H1 (cell line): Measurements from ENCODE around the gene AICDA. TPM values are rescaled to one million over a fixed set of nuclear protein-coding genes. Genes with fewer than 3 reads are reported as not detected.

Source experiments
- BRCA1 ChIP-seq: IDR thresholded peaks from 2 replicates; pipeline ENCODE4 v1.6.1; 2012; ENCODE audit warnings: low read depth, low read length, improper control_type of control experiment
- CHD1 ChIP-seq: IDR thresholded peaks from 2 replicates; pipeline ENCODE4 v1.6.1; 2012; ENCODE audit warnings: low read depth, low read length, improper control_type of control experiment
- EP300 ChIP-seq, 2 experiments: IDR thresholded peaks; 1 replicate in 1 of 2; 2 replicates in 1 of 2; pipeline ENCODE4 v1.6.1; 2011 to 2012; ENCODE audit warnings: low read depth in 2 of 2, low read length in 2 of 2, mild to moderate bottlenecking in 2 of 2, borderline replicate concordance in 1 of 2, inconsistent platforms in 1 of 2, moderate library complexity in 1 of 2
- SAP30 ChIP-seq: fragments of 300-600 bp; sonication (generic); IDR thresholded peaks from 2 replicates; pipeline ENCODE4 v1.7.1; 2012; ENCODE audit warnings: low read length, moderate library complexity, mild to moderate bottlenecking, inconsistent platforms; ENCODE audit not compliant: insufficient read depth, insufficient replicate concordance
- polyA plus RNA-seq, 7 experiments: library from polyadenylated mRNA; depleted of rRNA in 3 of 7; stranded (reverse) in 5 of 7; unstranded in 2 of 7; fragments of >200 nt in 5 of 7; fragments of 200-250 nt in 2 of 7; gene quantifications; 1 replicate in 5 of 7; 2 replicates in 1 of 7; 4 replicates in 1 of 7; pipeline versions ENCODE4 v1.2.1 to v1.2.3, GENCODE V29; 2011 to 2013; ENCODE audit warnings: missing spikeins in 2 of 7, mixed read lengths in 2 of 7
- total RNA-seq: library from RNA; stranded (reverse); fragmentation: NEBNext Ultra II Directional; extraction: Animal tissue kit (Norgen Biotek cat#: 25700); gene quantifications from 2 replicates; pipeline ENCODE4 v1.2.1, GENCODE V29; 2021

Gene AICDA
- total and polyA plus RNA-seq, 2 of the 8 experiments (the other 6 are each of a cell fraction or from before 2014, with no cell fraction given): not detected

GRCh38 chr12:8605057-8605456 is 7.6 kb downstream of the AICDA start (continued):
- TF ChIP-seq SAP30: no peak
- no peak for TF ChIP-seq BRCA1
- TF ChIP-seq CHD1: no peak
- TF ChIP-seq EP300 (IDR thresholded peaks at IDR 0.05; ENCODE audit: borderline replicate concordance in 1 of 2, low read depth in 2 of 2, low read length in 2 of 2): no peak
